Esophagus muscularis mucosa (tissue), 4 donors: ENCODE results near the gene PLB1. TPM values are rescaled to one million over a fixed set of nuclear protein-coding genes. Genes with fewer than 3 reads are reported as not detected.

ENCODE experiments used
- DNase-seq: peaks from one replicate; pipeline ENCODE4 v3.0.0-alpha.2; 2017; ENCODE audit errors: extremely low spot score
- H3K27ac ChIP-seq, 4 donors: fragments of 200-600 bp; sonication (generic); replicated peaks in 1 of 4; 1 replicate in 3 of 4; 2 replicates in 1 of 4; pipeline ENCODE4 v1.5.1; 2016 to 2019; ENCODE audit warnings: mild to moderate bottlenecking in 1 of 4
- H3K27me3 ChIP-seq, 4 donors: fragments of 200-600 bp; sonication (generic); one replicate each; pipeline versions ENCODE4 v1.5.1 to v1.6.0; 2016 to 2019
- H3K36me3 ChIP-seq, 4 donors: fragments of 200-600 bp; sonication (generic); one replicate each; pipeline ENCODE4 v1.5.1; 2016 to 2019
- H3K4me1 ChIP-seq, 4 donors: fragments of 200-600 bp; sonication (generic); one replicate each; pipeline ENCODE4 v1.5.1; 2016 to 2019
- H3K4me3 ChIP-seq, 4 donors: fragments of 200-600 bp; sonication (generic); 1 replicate in 2 of 4; 2 replicates in 2 of 4; pipeline ENCODE4 v1.5.1; 2016 to 2019; ENCODE audit warnings: mild to moderate bottlenecking in 4 of 4, moderate library complexity in 1 of 4
- H3K9me3 ChIP-seq, 4 donors: fragments of 200-600 bp; sonication (generic); 1 replicate in 3 of 4; 2 replicates in 1 of 4; pipeline ENCODE4 v1.5.1; 2016 to 2019
- EP300 ChIP-seq: sonication (generic); formaldehyde crosslinking; IDR thresholded peaks from one replicate; pipeline ENCODE4 v1.6.1; 2017; ENCODE audit warnings: antibody characterized with exemption
- POLR2A ChIP-seq: fragments of 450-650 bp; IDR thresholded peaks from one replicate; pipeline ENCODE4 v1.6.1; 2017; ENCODE audit warnings: antibody characterized with exemption, moderate library complexity, mild to moderate bottlenecking, low read depth
- POLR2AphosphoS5 ChIP-seq, 2 donors: sonication (generic); formaldehyde crosslinking; IDR thresholded peaks; one replicate each; pipeline ENCODE4 v1.6.1; 2017; ENCODE audit warnings: antibody characterized with exemption in 2 of 2
- WGBS: methylation state at CpG from one replicate; pipeline ENCODE4 v1.1.5; 2018; 5-methylcytosine and 5-hydroxymethylcytosine counted together
- intact Hi-C: fragments of 100-400 bp; cut with DNase I; formaldehyde crosslinking; loops from one replicate; pipeline ENCODE4 v1.15.1; 2023
- total RNA-seq, 4 donors: library from RNA; depleted of rRNA; stranded (reverse); fragments of >200 nt; gene quantifications; one replicate each; pipeline versions ENCODE4 v1.1.0 to v1.2.1, GENCODE V29; 2016
- TF ChIP-seq, protein P1 (sequence below), 3 experiments: fragments of 200-600 bp in 2 of 3; fragments of 450-650 bp in 1 of 3; sonication (generic) in 2 of 3; IDR thresholded peaks; one replicate each; pipeline ENCODE4 v1.5.1; 2017 to 2019; ENCODE audit warnings: antibody characterized with exemption in 3 of 3, mild to moderate bottlenecking in 2 of 3, moderate library complexity in 1 of 3

The PLB1 gene
- total RNA-seq, 4 donors from 2014 or later: 2.5 to 11.1 (median 7.7) TPM

DNA sequence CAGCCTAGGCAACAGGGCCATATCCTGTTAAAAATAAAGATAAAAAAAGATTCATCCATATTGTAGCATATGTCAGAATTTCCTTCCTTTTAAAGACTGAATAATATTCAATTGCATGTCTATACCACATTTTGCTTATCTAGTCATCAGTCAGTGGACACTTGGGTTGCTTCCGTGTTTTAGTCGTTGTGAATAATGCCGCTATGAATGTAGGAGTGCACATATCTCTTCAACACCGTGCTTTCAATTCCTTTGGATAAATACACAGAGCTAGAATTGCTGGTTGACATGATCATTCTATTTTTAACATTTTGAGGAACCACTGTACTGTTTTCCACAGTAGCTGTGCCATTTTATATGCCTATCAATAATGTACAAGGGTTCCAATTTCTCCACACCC, 14.0 kb upstream of the PLB1 start:
- intact Hi-C loops: no loop called here
- TF ChIP-seq, protein P1, sequence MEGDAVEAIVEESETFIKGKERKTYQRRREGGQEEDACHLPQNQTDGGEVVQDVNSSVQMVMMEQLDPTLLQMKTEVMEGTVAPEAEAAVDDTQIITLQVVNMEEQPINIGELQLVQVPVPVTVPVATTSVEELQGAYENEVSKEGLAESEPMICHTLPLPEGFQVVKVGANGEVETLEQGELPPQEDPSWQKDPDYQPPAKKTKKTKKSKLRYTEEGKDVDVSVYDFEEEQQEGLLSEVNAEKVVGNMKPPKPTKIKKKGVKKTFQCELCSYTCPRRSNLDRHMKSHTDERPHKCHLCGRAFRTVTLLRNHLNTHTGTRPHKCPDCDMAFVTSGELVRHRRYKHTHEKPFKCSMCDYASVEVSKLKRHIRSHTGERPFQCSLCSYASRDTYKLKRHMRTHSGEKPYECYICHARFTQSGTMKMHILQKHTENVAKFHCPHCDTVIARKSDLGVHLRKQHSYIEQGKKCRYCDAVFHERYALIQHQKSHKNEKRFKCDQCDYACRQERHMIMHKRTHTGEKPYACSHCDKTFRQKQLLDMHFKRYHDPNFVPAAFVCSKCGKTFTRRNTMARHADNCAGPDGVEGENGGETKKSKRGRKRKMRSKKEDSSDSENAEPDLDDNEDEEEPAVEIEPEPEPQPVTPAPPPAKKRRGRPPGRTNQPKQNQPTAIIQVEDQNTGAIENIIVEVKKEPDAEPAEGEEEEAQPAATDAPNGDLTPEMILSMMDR (IDR thresholded peaks at IDR 0.05): no peak
- no peak for TF ChIP-seq EP300
- H3K4me1 ChIP-seq: no peaks in the 10 kb centered on the region
- no peaks in the 10 kb centered on the region for H3K36me3 ChIP-seq
- DNase-seq: no peak
- no peaks in the 10 kb centered on the region for H3K27me3 ChIP-seq
- H3K27ac ChIP-seq: no peak overlapping the region
- H3K4me3 ChIP-seq: no peak overlapping the region
- no peaks in the 10 kb centered on the region for H3K9me3 ChIP-seq
- 70% methylated on average over 4 of the region's 4 CpGs for WGBS

DNA sequence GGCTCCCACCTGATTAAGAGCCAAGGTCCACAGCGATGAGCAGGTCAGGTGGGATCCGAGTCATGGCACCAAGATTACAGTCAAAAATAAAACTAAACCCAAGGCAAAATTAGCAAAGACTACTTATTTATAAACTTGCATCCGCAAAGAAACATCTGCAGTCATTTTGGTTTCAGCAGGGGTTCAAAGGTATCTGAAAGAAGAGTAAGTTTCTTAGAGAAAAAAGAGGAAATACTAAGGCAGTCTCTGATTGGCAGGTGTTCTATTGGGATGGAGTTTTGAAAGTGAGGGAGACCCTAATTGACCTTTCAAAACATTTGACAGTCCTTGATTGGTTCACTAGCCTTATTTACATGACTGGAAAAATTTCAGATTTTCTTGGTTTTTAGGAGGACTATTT, 11.0 kb upstream of the PLB1 start:
- TF ChIP-seq EP300 (no peak), POLR2AphosphoS5 (IDR thresholded peaks at IDR 0.05) (no peak), POLR2A (no peak)
- TF ChIP-seq, protein P1 (IDR thresholded peaks at IDR 0.05): no peak
- H3K4me3 ChIP-seq: no peak overlapping the region
- intact Hi-C loops: no loop called here
- 95% methylated on average over 3 of the region's 3 CpGs for WGBS
- H3K27ac ChIP-seq: no peak overlapping the region
- no peaks in the 10 kb centered on the region for H3K36me3 ChIP-seq
- no peaks in the 10 kb centered on the region for H3K9me3 ChIP-seq
- H3K4me1 ChIP-seq: no peaks in the 10 kb centered on the region
- DNase-seq: no peak
- no peaks in the 10 kb centered on the region for H3K27me3 ChIP-seq

DNA sequence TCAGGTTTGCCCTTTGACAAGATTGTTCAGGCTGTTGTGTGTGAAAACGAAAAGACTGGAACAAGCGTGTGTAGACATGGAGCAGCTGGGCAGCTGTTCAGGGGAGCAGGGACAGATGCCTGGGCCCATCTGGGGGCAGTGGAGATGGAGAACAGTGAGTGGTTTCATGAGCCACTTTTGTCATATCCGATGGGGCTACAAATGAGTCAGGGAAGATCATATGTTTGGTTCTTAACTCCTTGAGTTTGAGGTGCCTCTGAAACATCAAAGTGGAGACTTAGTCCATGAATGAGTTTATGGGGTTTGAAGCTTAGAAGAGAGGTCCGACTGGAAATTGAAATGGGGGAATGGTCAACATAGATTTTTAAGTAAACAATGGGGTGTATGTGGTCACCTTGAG, 9.3 kb upstream of the PLB1 start:
- intact Hi-C loops: no loop called here
- 86% methylated on average over 4 of the region's 4 CpGs for WGBS
- Histone ChIP-seq H3K27me3 (no peaks in the 10 kb centered on the region), H3K4me1 (no peaks in the 10 kb centered on the region), H3K36me3 (no peaks in the 10 kb centered on the region), H3K9me3 (no peaks in the 10 kb centered on the region), H3K27ac (no peak overlapping the region), H3K4me3 (no peak overlapping the region)
- DNase-seq: no peak
- no peak for TF ChIP-seq POLR2AphosphoS5 (IDR thresholded peaks at IDR 0.05)
- TF ChIP-seq, protein P1 (IDR thresholded peaks at IDR 0.05): no peak
- TF ChIP-seq EP300: no peak
- TF ChIP-seq POLR2A: no peak

DNA sequence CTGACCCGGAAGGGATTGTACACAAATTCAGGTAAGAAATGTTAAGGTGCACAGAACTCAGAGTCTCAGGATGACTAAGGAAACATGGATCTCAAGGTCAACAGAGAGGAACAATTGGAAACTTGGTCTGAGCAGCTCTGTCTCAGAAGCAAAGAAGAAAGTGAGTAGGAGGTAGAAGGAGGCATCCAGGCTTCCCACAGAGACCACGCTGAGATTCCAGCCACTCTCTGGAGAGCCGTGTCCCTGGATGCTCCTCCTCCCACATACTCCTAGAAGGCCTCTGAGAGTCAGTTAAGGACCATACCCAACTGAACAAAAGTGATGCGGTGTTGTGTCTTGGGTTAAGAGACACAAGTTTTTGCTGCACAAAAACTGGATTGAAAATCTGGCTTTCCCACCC, 8.6 kb upstream of the PLB1 start:
- intact Hi-C loops: no loop called here
- H3K36me3 ChIP-seq: no peaks in the 10 kb centered on the region
- no peak overlapping the region for H3K27ac ChIP-seq
- no peak for TF ChIP-seq POLR2A
- TF ChIP-seq, protein P1 (IDR thresholded peaks at IDR 0.05): no peak
- TF ChIP-seq POLR2AphosphoS5 (IDR thresholded peaks at IDR 0.05): no peak
- no peak overlapping the region for H3K4me3 ChIP-seq
- 90% methylated on average over 4 of the region's 4 CpGs for WGBS
- no peaks in the 10 kb centered on the region for H3K27me3 ChIP-seq
- H3K4me1 ChIP-seq: no peaks in the 10 kb centered on the region
- no peaks in the 10 kb centered on the region for H3K9me3 ChIP-seq
- DNase-seq: no peak

DNA sequence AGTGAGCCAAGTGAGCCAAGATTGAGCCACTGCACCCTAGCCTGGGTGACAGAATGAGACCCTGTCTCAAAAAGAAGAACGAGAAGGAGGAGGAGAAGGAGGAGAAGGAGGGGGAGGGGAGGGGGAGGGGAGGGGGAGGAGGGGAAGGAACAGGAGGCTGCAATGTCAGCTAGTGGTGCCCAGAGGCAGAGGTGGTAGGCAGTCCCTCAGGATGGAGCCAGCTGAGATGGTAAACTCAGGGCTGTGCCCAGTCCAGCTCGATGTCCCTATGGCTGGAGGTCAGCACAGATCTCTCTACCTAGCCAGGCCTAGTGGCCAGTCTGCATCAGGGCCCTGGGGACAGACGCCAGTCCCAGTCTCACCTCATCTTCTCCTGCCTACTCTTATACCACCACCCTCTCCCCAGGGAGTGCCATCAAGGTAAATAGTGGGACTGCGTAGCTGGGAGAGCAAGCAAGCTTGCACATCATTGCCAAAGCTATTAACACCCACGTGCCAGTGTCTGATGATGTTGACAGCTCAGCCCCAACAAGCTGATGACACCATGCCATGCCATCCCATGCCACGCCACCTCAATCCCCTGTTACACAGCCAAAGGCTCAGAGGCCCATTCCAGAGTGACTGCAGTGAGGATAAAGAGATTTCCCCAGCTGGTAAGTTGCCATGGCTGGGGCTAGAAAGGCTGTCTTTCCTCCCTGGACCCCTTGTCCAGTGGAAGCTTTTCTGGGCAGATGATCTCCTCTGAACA, 7.6 kb upstream of the PLB1 start:
- intact Hi-C loops: no loop called here
- WGBS: 83% methylated on average over 6 of the region's 6 CpGs
- DNase-seq: no peak
- Histone ChIP-seq H3K36me3 (no peaks in the 10 kb centered on the region), H3K9me3 (no peaks in the 10 kb centered on the region), H3K27me3 (no peaks in the 10 kb centered on the region), H3K4me1 (no peaks in the 10 kb centered on the region), H3K4me3 (no peak overlapping the region), H3K27ac (no peak overlapping the region)
- TF ChIP-seq, protein P1 (IDR thresholded peaks at IDR 0.05): no peak
- TF ChIP-seq EP300: no peak
- TF ChIP-seq POLR2AphosphoS5 (IDR thresholded peaks at IDR 0.05): no peak
- TF ChIP-seq POLR2A: no peak
